Natural killer cell (primary cell): ENCODE measurements around the gene PYCARD. TPM values are rescaled to one million over a fixed set of nuclear protein-coding genes. Genes with fewer than 3 reads are reported as not detected.

Experiments used
- ATAC-seq, 3 donors: fragments of 150-1000 bp in 2 of 3; fragments of 200-7000 bp in 1 of 3; cut with Tn5 transposase; 1 replicate in 1 of 3; 2 replicates in 2 of 3; pipeline ENCODE4 v1.10.0; 2021; ENCODE audit warnings: mild to moderate bottlenecking in 2 of 3, moderate library complexity in 2 of 3
- DNase-seq, 2 donors: peaks; one replicate each; pipeline versions ENCODE4 v3.0.0 to v3.0.0-alpha.2; 2013 to 2021; ENCODE audit warnings: mixed read lengths in 1 of 2
- H3K27ac ChIP-seq: one replicate; pipeline ENCODE4 v1.5.1; 2013; ENCODE audit warnings: mild to moderate bottlenecking, low read length
- H3K27me3 ChIP-seq: one replicate; pipeline ENCODE4 v1.6.1; 2013; ENCODE audit warnings: low read length; ENCODE audit not compliant: control insufficient read depth, insufficient read depth
- H3K36me3 ChIP-seq: one replicate; pipeline ENCODE4 v1.6.1; 2013; ENCODE audit warnings: low read length; ENCODE audit not compliant: control insufficient read depth, insufficient read depth
- H3K4me1 ChIP-seq: one replicate; pipeline ENCODE4 v1.6.1; 2013; ENCODE audit warnings: low read length; ENCODE audit not compliant: control insufficient read depth, insufficient read depth
- H3K4me3 ChIP-seq: one replicate; pipeline ENCODE4 v1.5.1; 2013; ENCODE audit warnings: low read length
- H3K9me3 ChIP-seq: one replicate; pipeline ENCODE4 v1.6.1; 2013; ENCODE audit warnings: low read length; ENCODE audit not compliant: control insufficient read depth, insufficient read depth
- H3K27ac Mint-ChIP-seq, 2 donors: one replicate each; pipeline ENCODE4 v1.8.0; 2022; ENCODE audit warnings: mild to moderate bottlenecking in 2 of 2, mixed read lengths in 2 of 2, moderate library complexity in 1 of 2
- H3K27me3 Mint-ChIP-seq, 2 donors: one replicate each; pipeline ENCODE4 v1.8.0; 2022; ENCODE audit warnings: low read depth in 2 of 2, mixed read lengths in 2 of 2
- H3K36me3 Mint-ChIP-seq: one replicate; pipeline ENCODE4 v1.8.0; 2022; ENCODE audit warnings: mixed read lengths
- H3K4me1 Mint-ChIP-seq, 2 donors: one replicate each; pipeline ENCODE4 v1.8.0; 2022; ENCODE audit warnings: mixed read lengths in 2 of 2
- H3K4me3 Mint-ChIP-seq: one replicate; pipeline ENCODE4 v1.8.0; 2022; ENCODE audit warnings: mild to moderate bottlenecking, moderate library complexity, mixed read lengths
- H3K9me3 Mint-ChIP-seq, 2 donors: one replicate each; pipeline ENCODE4 v1.8.0; 2022; ENCODE audit warnings: mixed read lengths in 2 of 2
- CTCF ChIP-seq: fragments of 200-600 bp; IDR thresholded peaks from one replicate; pipeline ENCODE4 v1.8.0; 2022; ENCODE audit warnings: antibody characterized with exemption
- WGBS: methylation state at CpG from one replicate; pipeline ENCODE4 v1.1.7; 2013; ENCODE audit warnings: missing lambda C conversion rate; ENCODE audit not compliant: insufficient coverage; 5-methylcytosine and 5-hydroxymethylcytosine counted together
- intact Hi-C: fragments of 100-400 bp; cut with micrococcal nuclease; formaldehyde crosslinking; loops from one replicate; pipeline ENCODE4 v1.14.2; 2022
- total RNA-seq, 4 donors: library from RNA; stranded (reverse); fragments of 120-200 nt in 1 of 4; gene quantifications; one replicate each; pipeline versions ENCODE4 v1.2.3 to v1.2.4, GENCODE V29; 2013 to 2022

Gene PYCARD
- total RNA-seq, 3 donors from 2014 or later (not counting 1 experiment from before 2014, with no cell fraction given): 29.7 to 38.1 (median 37.6) TPM

- WGBS: 88% methylated on average over 10 of the region's 10 CpGs
- Histone ChIP-seq H3K36me3 (peaks cover 98% of the 10 kb centered on the region), H3K4me1 (peaks cover 63% of the 10 kb centered on the region), H3K4me3 (no peak overlapping the region), H3K27ac (peak overlapping the region; percentile 48), H3K27me3 (no peaks in the 10 kb centered on the region), H3K9me3 (no peaks in the 10 kb centered on the region)
- ATAC-seq (no peak), DNase-seq (peak in 1 of 2 donors; percentile 30)
- H3K27ac Mint-ChIP-seq: peak overlapping the region; percentile 80 to 94
- no peaks in the 10 kb centered on the region for H3K9me3 Mint-ChIP-seq
- H3K4me1 Mint-ChIP-seq: peaks cover 96 to 99% of the 10 kb centered on the region in 2 donors
- peaks cover 65% of the 10 kb centered on the region for H3K36me3 Mint-ChIP-seq
- no peaks in the 10 kb centered on the region for H3K27me3 Mint-ChIP-seq
- peak overlapping the region; percentile 91 for H3K4me3 Mint-ChIP-seq
- TF ChIP-seq CTCF: no peak
- intact Hi-C loops: loop anchor here (5.0 to 10.0 kb wide), 3 partner anchors 72 to 528 kb away; partner anchors contain the start of gene KAT8
Observed at GRCh38 chr16:31186930-31187807, 15.4 kb downstream of the PYCARD start.

- no peak for ATAC-seq
- 17% methylated on average over 7 of the region's 7 CpGs for WGBS
Observed at GRCh38 chr16:31186176-31186575, 16.4 kb downstream of the PYCARD start.

GRCh38 chr16:31185339-31185738 lies 17.2 kb downstream of the PYCARD start:
- intact Hi-C loops: loop anchor here (5.0 to 10.0 kb wide), 3 partner anchors 71 to 529 kb away; partner anchors contain the start of gene KAT8
- ATAC-seq: no peak
- H3K4me1 Mint-ChIP-seq: peaks cover 93 to 97% of the 10 kb centered on the region in 2 donors
- Histone ChIP-seq H3K4me1 (peaks cover 76% of the 10 kb centered on the region), H3K27me3 (no peaks in the 10 kb centered on the region), H3K27ac (no peak overlapping the region), H3K9me3 (no peaks in the 10 kb centered on the region), H3K4me3 (no peak overlapping the region), H3K36me3 (peaks cover 80% of the 10 kb centered on the region)
- peak overlapping the region; percentile 91 for H3K4me3 Mint-ChIP-seq
- WGBS: 83% methylated on average over 5 of the region's 5 CpGs
- peak overlapping the region; percentile 80 to 94 for H3K27ac Mint-ChIP-seq
- TF ChIP-seq CTCF: no peak
- no peaks in the 10 kb centered on the region for H3K27me3 Mint-ChIP-seq
- peaks cover 49% of the 10 kb centered on the region for H3K36me3 Mint-ChIP-seq
- no peaks in the 10 kb centered on the region for H3K9me3 Mint-ChIP-seq
- DNase-seq: no peak

More at GRCh38 chr16:31186176-31186575, 16.4 kb downstream of the PYCARD start:
- Mint-ChIP-seq H3K4me3 (peak overlapping the region; percentile 91), H3K4me1 (peaks cover 97 to 99% of the 10 kb centered on the region in 2 donors), H3K36me3 (peaks cover 57% of the 10 kb centered on the region), H3K27ac (peak overlapping the region; percentile 80 to 94), H3K9me3 (no peaks in the 10 kb centered on the region), H3K27me3 (no peaks in the 10 kb centered on the region)
- no peak for TF ChIP-seq CTCF
- Histone ChIP-seq H3K36me3 (peaks cover 88% of the 10 kb centered on the region), H3K4me1 (peaks cover 73% of the 10 kb centered on the region), H3K9me3 (no peaks in the 10 kb centered on the region), H3K4me3 (no peak overlapping the region), H3K27me3 (no peaks in the 10 kb centered on the region), H3K27ac (no peak overlapping the region)
- peak in 1 of 2 donors; percentile 41 for DNase-seq
- intact Hi-C loops: loop anchor here (5.0 to 10.0 kb wide), 3 partner anchors 71 to 529 kb away; partner anchors contain the start of gene KAT8
